GM10266 (cell line): Measurements from ENCODE around the gene AMER2.

ENCODE experiments used
- DNase-seq: peaks from one replicate; pipeline ENCODE4 v3.0.0; 2012; ENCODE audit errors: extremely low spot score
- CTCF ChIP-seq: IDR thresholded peaks from 2 replicates; pipeline ENCODE4 v1.5.1; 2012; ENCODE audit warnings: mild to moderate bottlenecking, low read depth; ENCODE audit not compliant: control insufficient read depth, insufficient read depth; ENCODE audit errors: missing control alignments

The AMER2 gene

GRCh38 chr13:25117312-25117711, 54.8 kb downstream of the AMER2 start:
- no peak for DNase-seq
- no peak for TF ChIP-seq CTCF

GRCh38 chr13:25116044-25116443, 56.0 kb downstream of the AMER2 start:
- DNase-seq, result no peak

GRCh38 chr13:25114220-25114619, 57.9 kb downstream of the AMER2 start:
- TF ChIP-seq CTCF, result peak; percentile 93
- peak; percentile 71 for DNase-seq

More at GRCh38 chr13:25116044-25116443, 56.0 kb downstream of the AMER2 start:
- no peak for TF ChIP-seq CTCF

GRCh38 chr13:25112695-25113255, 59.3 kb downstream of the AMER2 start:
- no peak for TF ChIP-seq CTCF
- no peak for DNase-seq
